ENCODE data around the gene PRDM16. TPM values are rescaled to one million over a fixed set of nuclear protein-coding genes. Genes with fewer than 3 reads are reported as not detected.

PRDM16 gene
- polyA plus RNA-seq, 1 donor: 0.62 TPM

DNA sequence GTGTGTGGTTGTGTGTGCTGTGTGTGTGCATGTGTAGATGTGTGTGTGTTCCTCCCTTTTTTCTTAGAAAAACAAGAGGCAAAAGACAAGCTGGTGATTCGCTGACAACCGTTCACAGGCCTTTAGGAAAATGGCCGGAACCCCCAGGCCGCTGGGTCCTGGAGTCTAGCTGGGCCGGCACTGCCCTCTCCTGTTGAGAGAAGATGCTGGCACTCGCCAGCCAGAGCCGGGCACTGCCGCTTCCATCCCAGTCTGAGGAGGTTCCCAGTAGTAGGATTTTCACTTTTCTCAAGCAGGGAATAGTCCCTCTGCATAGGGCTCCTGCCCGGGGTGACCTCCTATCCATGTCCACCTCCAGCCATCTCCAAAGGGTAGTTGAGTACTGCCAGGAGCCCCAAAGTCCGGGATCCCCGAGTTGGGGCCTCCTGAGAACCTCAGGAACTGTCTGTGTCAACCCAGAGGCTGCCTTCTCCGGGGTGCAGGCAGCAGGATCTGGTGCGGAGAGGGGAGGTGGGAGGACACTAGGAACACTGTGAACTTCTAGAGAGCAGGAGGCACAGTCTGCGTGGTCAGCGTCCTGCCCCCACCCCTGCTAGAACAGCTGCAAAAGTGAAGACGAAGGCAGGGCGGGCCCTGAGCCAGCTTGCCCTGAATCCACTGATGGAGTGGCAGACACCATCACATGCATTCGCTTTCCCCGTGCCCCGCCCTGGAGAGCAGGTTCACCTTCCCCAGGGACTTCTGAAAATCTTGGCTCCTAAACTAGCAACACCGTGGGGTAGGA is 341.3 kb downstream of the PRDM16 start:
- DNase-seq (ENCODE audit: low read depth): no peak

DNA sequence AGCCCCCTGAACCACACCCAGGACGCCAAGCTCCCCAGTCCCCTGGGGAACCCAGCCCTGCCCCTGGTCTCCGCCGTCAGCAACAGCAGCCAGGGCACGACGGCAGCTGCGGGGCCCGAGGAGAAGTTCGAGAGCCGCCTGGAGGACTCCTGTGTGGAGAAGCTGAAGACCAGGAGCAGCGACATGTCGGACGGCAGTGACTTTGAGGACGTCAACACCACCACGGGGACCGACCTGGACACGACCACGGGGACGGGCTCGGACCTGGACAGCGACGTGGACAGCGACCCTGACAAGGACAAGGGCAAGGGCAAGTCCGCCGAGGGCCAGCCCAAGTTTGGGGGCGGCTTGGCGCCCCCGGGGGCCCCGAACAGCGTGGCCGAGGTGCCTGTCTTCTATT is 342.8 kb downstream of the PRDM16 start:
- DNase-seq (ENCODE audit: low read depth): no peak

DNA sequence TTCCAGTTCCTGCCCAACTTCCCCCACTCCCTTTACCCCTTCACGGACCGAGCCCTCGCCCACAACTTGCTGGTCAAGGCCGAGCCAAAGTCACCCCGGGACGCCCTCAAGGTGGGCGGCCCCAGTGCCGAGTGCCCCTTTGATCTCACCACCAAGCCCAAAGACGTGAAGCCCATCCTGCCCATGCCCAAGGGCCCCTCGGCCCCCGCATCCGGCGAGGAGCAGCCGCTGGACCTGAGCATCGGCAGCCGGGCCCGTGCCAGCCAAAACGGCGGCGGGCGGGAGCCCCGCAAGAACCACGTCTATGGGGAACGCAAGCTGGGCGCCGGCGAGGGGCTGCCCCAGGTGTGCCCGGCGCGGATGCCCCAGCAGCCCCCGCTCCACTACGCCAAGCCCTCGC is 343.4 kb downstream of the PRDM16 start:
- DNase-seq (ENCODE audit: low read depth): no peak

DNA sequence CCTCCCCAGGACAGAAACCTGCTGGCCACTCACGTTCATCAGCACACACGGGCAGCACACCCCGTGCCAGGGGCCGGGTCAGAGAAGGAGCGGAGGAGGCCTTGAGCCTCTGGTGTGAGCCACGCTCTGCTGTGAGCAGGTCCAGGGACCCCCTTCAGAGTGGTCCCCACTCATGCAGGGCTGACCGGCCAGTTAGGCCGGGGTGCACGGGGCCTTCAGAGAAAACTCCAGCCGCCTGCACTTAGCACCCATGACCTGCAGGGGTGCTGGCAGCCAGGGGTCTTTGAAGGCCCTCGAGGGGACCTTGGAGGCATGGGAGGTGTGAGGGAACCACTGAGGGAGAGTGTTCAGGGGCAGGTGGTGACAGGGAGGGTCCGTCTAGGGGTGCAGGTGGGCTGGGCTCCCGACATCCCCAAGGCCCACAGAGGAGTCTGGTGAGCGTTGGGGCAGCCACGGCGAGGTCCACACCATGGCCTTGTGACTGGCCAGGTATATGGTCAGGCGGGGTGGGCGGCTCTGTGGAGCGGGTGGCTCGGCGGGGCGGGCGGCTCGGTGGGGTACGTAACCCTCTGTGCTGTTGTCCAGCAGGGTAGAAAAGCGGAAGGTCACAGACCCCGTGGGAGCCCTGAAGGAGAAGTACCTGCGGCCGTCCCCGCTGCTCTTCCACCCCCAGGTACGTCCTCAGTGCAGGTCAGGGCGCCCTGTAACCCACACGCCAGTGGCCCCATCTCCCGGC is 345.1 kb downstream of the PRDM16 start:
- no peak for DNase-seq (ENCODE audit: low read depth)

DNA sequence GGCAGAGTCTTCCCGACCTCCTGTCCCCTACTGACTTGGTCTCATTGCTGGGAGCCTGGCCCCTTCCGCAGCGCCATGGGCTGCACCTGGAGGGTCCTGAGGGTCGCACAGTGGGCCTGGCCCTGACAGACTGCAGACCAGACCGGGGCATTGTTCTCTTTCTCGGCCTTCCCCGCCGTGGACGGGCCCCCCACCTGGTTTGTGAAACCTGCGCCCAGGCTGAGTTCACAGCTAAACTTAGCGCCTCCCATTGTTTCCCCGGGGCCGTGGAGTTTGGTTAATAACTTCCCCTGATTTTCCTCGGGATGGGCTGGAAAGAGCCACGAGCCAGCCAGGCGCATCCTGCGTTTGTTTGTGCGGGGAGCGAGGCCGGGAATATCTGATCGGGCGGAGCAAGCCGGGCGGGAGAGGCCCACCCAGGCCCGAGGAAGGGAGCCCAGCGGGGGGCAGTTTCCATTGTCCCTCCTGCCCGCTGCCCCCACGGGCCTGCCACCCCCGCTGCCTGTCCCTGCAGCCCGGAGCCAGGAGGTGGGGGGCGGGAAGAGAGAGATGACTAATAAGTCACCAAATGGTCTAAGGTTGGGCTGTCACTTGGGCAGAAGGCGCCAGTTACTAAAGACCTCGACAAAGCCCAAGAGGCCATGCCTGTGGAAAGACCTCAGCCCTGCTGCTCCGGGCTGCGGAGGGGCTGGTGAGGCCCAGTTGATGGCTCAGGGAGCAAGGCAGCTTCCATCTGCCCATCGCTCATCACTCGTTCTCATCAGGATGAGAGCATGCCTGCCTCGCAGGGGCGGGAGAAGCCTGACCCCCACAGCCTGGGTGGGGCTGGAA is 346.5 kb downstream of the PRDM16 start:
- DNase-seq (ENCODE audit: low read depth): no peak

- no peak for DNase-seq (ENCODE audit: low read depth)
Measured at GRCh38 chr1:3417082-3417739, 348.2 kb downstream of the PRDM16 start.

DNA sequence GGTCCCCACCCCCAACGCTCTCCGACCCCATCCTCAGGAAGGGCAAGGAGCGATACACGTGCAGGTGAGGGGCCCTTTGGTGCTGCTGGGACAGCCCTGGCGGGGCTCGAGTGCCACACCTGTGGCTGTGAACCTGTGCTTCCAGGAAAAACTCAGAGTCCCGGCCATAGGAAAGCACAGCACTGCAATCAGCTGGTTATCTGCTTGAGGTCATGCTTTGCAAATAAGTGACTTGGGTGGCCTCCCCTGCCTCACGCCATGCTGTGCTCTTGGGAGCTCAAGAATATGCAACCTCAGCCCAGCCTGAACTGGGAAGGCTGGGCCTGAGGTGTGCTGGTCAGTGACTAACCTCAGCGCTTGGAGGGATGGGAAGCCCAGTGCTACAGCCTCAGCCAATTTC is 348.9 kb downstream of the PRDM16 start:
- no peak for DNase-seq (ENCODE audit: low read depth)

DNA sequence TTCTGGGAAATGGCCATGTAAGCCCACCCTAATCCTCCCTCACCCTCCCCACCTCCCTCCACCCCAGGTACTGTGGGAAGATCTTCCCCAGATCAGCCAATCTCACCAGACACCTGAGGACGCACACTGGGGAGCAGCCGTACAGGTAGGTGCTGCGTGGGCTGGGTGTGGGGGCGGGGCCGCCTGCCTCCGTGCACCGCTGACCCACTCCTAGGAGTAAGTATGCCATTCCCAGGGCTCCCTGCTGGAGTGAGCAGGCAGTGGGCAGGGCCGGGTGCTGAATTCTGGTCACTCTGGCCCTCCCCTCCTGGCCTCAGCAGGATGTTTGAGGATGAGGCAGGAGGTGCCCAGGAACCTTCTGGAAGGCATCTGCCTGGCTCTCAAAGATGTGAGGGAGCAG is 349.6 kb downstream of the PRDM16 start:
- DNase-seq (ENCODE audit: low read depth): no peak

DNA sequence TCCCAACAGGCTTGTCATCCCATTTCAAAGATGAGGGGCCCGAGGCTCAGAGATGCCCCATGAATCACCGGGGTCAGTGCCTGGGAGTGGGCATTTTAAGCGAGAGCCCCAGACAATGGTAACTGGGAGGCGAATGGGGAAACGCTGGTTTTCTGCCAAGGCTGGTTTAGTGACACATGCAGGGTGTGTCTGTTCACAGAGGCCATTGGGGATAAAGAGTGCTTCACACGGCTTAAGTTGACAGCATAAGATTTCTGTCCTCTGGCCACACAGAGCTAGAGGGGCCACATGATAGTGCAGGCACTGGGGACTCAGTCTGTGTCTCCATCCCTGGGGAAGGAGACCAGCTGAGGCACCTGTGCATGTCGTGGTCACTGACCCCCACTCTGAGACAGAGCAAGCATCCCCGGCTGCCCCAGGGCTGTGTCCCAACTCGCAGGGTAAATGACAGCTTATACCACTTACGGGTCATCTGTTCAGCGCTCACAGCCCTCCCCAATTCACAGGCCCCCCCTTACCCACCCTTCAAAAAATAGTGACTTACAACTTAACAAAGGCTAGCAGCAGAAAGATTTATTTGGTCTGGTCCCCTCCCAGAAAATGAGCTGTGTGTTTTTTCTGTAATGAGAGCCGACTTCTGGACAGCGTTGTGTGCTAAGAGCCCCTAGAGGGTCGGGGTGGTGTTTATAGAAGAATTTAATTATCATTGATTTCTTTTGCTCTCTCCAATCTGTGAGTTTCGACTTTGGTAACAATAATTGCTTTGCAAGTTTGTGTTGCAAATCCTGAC is 350.6 kb downstream of the PRDM16 start:
- DNase-seq (ENCODE audit: low read depth): no peak

DNA sequence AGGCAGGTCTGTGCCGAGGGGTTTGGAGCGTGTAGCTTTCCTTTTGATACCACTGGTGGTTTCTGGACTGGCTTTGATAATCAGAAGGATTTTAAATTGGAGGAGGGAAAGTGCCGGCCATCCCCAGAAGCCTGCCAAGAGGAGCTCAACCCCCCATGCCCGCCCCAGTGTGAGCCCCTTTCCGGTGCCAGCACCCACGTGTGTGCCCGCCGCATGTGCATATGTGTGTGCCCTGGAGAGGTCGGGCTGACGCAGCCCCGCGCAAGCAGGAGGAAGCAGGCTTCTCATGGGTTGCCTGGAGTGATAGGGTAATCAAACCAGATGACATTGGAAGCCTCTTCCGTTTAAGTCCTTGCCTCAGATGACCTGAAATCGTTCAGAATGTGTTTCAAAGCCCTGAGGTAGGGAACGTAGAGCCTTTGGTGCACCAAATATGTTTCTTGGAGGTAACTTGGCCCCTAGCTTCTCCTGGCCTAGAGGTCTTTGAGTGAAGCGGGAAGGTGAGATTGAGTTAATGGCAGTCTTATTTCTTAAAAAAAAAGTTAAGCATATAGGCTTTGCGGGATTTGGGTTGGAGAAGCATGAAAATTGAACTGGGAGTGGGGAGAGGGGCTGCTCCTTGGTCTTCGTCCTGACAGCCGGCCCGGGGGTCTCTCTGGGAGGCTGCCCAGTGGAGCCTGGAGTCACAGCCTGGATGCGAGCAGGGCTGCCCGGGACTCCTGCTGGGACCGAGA is 351.4 kb downstream of the PRDM16 start:
- no peak for DNase-seq (ENCODE audit: low read depth)

DNA sequence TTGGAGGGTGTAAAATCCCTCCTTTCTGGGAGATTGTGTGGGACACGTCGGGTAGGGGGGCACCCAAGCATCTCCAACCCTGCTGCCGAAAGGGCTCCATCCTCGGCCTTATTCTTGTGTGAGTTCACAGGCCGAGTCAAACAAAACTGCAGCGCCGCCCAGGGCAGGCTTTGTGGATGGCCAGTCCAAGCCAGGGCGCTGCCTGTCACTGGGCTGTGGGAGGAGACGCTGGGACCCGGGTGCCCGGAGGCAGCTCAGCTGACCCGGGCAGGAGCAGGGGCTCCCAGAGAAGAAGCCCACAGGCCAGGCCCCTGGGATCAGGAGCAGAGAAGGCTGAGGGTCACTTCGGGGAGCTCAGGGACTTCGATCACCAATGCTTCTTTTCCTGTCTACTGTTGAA is 353.6 kb downstream of the PRDM16 start:
- no peak for DNase-seq (ENCODE audit: low read depth)

GRCh38 chr1:3423245-3423829 is 354.3 kb downstream of the PRDM16 start:
- DNase-seq (ENCODE audit: low read depth): no peak

GRCh38 chr1:3423896-3424611 is 355.1 kb downstream of the PRDM16 start:
- no peak for DNase-seq (ENCODE audit: low read depth)

DNA sequence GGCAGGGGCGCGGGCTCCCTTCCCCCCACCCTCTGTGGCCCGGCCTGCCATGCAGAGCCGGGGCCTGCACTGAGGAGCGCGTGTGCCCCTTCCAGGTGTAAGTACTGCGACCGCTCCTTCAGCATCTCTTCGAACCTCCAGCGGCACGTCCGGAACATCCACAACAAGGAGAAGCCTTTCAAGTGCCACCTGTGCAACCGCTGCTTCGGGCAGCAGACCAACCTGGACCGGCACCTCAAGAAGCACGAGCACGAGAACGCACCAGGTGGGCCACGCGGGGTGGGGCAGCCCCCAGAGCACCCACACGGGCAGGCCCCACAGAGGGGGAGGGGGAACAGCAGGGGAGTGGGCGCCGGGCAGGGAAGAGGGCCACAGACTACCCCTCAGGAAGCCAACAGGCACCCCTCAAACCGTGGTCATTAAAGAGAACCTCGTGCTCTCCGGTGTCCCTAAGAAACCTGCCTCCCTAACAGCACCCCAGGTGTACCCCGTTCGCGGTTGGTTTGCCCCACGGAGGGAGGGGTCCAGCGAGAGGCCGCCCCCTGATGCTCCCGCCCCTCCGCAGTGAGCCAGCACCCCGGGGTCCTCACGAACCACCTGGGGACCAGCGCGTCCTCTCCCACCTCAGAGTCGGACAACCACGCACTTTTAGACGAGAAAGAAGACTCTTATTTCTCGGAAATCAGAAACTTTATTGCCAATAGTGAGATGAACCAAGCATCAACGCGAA is 356.6 kb downstream of the PRDM16 start:
- no peak for DNase-seq (ENCODE audit: low read depth)

GRCh38 chr1:3426956-3427535 is 358.0 kb downstream of the PRDM16 start:
- DNase-seq (ENCODE audit: low read depth): no peak

- no peak for DNase-seq (ENCODE audit: low read depth)
Measured at GRCh38 chr1:3427711-3428704, 359.0 kb downstream of the PRDM16 start.

DNA sequence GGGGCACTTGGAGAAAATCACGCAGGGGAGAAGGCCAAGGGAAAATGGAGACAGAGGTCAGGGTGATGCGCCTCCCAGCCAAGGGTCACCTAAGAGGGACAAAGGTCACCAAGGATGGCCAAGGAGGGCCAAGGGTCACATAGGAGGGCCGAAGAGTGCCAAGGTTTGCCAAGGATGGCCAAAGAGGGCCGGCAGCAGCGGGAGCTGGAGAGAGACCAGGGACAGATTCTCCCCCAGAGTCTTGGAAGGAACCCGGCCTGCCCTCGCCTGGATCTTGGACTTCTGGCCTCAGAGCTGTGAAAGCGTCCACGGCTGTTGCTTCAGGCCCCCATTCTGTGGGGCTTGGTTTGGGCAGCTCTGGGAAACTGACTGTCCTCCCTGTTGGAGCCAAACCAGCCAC is 359.9 kb downstream of the PRDM16 start:
- no peak for DNase-seq (ENCODE audit: low read depth)
